ENCODE data around the gene CCDC81.
"Not testable (repeated sequence)": the region's sequence is repeated elsewhere in the genome, so short reads cannot be mapped to it uniquely, and the experiment has no call there.

CCDC81 gene

DNA sequence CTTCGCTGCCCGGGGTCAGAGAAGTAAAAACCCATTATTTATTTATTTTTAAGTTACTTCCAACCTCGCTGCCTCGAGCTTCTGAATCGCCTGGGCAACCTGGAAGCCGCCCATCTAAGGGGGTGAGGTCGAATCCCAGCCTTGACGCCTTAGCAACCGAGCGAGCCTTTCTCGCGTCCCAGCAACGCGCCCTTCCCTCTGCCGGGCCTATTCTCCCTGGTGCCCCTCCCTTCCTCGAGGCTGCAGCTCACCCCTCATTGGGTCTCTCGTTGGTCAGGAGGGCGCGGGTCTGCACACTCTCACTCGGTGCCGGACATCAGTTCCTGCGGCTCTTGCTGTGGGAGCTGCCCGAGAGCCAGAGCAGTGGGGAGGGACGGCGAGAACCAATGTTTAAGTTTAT is at the start of gene CCDC81:
Gene CCDC81 (plus strand): TSS at position 302 of the 400 bp plus-strand sequence. CDS start 277 bp downstream, outside the sequence.
- no peak for DNase-seq

- no peak for DNase-seq
Measured at GRCh38 chr11:86335131-86335767, 39.4 kb upstream of the CCDC81 start.

GRCh38 chr11:86337227-86337626 is 37.5 kb upstream of the CCDC81 start:
- no peak for DNase-seq

DNA sequence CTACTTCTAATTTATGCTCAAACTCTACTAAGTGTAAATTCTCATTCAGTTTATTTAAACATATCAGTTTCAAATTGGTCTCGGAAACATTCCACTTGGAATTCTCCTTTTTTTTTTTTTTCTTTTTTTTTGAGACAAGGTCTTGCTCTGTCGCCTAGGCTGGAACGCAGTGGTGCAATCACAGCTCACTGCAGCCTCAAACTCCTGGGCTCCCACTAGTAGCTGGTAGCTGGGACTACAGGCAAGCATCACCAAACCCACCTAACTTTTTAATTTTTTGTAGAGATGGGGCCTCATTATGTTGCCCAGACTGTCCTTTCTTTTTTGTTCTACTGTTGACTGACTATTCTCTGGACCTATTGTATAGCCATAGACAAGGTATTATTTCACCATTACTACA is 33.3 kb upstream of the CCDC81 start:
- DNase-seq, result no peak

- no peak for DNase-seq
Measured at GRCh38 chr11:86346513-86346912, 28.2 kb upstream of the CCDC81 start.

DNA sequence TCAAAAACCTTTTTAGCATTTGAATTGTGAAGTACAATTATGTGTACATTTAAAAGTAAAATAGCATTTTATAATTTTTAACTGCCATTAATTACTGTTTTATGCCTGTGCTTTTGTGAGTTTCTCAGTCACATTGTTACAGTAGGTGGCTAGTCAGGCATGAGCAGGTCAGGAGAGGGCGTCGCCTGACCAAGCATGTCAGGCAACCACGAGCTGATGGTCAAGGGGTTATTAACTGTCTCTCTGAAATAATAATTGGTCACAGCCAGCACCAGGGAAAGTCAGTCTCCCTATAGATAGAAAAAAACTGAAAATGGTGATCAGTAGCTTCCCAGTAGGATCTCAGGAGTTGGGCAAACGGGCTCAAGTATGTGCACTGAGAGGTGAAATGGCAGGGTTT is 19.4 kb upstream of the CCDC81 start:
- DNase-seq, result no peak

DNA sequence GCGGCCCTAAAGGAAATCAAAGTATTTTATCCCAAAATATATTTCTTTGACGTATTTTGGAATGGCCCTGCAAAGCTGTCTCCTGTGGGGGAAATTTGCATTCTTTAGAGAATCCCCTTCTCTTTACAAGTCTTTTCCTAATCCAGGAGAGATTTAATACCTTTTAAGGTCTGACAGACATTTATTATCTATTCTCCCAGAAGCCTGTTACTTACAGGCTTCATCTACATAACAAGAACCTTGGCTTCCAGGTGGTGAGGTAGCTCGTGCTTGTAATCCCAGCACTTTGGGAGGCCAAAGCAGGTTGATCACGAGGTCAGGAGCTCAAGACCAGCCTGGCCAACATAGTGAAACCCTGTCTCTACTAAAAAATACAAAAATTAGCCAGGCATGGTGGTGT is 17.3 kb upstream of the CCDC81 start:
- not testable (repeated sequence) for DNase-seq

- DNase-seq, result no peak
Measured at GRCh38 chr11:86358720-86359119, 16.0 kb upstream of the CCDC81 start.

GRCh38 chr11:86360775-86361395 is 13.8 kb upstream of the CCDC81 start:
- DNase-seq, result no peak

GRCh38 chr11:86363424-86363823 is 11.3 kb upstream of the CCDC81 start:
- no peak for DNase-seq

DNA sequence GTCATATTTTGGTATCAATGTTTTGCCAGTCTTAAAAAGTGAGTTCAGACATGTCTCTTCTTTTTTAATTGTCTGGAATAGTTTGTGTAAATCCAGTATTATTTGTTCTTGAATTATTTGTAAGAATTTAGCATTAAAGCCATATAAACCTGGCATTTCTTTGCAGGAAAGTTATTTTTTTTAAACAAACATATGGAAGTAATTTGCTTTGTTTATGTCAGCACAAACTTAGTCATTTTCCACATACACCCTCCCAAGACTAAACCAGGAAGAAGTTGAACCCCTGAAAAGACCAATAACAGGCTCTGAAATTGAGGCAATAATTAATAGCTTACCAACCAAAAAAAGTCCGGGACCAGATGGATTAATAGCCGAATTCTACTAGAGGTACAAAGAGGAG is 9.1 kb upstream of the CCDC81 start:
- no peak for DNase-seq

DNA sequence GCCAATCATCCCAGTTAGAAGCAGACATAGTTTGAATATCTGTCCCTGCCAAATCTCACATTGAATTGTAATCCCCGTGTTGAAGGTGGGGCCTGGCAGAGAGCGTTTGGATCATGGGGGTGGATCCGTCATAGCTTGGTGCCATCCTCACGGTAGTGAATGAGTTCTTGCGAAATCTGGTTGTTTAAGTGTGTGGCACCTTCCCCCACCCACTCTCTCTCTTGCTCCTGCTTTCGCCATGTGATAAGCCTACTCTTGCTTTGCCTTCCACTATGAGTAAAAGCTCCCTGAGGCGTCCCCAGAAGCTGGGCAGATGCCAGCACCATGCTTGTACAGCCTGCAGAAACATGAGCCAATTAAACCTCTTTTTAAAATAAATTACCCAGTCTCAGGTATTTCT is 5.0 kb upstream of the CCDC81 start:
- DNase-seq, result no peak

DNA sequence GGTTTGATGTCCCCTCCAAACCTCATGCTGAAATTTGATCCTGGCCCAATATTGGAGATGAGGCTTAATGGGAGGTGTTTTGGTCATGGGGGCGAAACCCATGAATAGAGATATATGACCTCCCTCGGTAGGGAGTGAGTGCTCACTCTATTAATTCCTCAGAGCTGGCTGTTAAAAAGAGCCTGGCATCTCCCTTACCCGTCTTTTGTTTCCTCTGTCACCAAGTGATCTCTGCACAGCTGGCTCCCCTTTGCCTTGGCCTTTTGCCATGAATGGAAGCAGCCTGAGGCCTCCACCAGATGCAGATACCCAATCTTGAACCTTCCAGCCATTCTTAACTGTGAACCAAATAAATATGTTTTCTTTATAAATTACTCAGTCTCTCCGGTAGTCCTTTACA is 4.5 kb upstream of the CCDC81 start:
- DNase-seq, result no peak

DNA sequence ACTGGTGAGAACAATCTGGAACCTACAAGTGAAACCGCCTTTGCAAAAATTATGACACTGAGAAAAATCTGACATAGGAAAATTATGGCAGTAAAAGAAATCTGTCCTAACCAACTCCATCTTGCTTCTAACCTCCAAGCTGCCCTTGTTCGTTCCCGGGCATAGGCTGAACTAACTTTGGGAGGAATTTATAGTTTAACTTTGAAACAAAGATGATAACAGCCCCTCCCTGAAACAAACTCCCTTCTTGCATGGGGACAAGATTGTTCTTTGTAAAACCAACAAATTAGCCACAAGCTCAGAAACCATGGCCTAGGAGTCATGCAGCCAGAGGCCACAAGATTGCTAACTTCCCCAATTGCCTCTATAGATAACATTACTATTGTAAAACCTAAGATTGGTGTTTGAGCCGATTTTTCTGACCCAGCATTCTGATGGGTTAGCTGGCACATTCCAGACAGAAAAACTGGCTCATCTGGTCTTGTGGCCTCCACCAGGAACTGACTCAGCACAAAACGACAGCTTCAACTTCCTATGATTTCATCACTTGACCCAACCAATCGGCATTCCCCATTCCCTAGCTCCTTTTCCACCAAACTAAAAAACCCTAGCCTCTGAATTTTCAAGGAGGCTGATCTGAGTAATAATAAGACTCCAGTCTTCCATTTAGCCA is 3.6 kb upstream of the CCDC81 start:
- no peak for DNase-seq

GRCh38 chr11:86372041-86372440 is 2.6 kb upstream of the CCDC81 start:
- no peak for DNase-seq

DNA sequence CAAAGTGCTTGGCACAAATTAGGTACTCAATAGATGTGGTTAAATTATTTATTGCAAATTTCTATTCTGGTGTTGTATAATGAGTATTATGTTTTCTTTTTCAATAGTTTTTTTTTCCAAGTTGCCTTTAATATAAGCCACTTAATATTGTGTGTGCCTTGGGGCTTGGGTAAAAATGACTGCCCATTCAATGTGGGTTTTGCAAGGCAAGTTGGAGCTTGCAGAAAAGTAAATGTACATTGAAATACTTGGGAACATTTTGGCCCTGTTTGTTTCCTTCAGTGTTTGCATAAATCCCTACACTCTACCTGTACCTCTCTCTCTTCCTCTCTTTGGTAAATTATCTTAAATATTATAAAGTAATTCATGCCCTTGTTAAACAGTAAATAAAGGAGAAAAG is 2.1 kb upstream of the CCDC81 start:
- DNase-seq, result no peak

- no peak for DNase-seq
Measured at GRCh38 chr11:86374069-86374468, 618 bp upstream of the CCDC81 start.

- no peak for DNase-seq
Measured at GRCh38 chr11:86377972-86378371, 3.3 kb downstream of the CCDC81 start.

DNA sequence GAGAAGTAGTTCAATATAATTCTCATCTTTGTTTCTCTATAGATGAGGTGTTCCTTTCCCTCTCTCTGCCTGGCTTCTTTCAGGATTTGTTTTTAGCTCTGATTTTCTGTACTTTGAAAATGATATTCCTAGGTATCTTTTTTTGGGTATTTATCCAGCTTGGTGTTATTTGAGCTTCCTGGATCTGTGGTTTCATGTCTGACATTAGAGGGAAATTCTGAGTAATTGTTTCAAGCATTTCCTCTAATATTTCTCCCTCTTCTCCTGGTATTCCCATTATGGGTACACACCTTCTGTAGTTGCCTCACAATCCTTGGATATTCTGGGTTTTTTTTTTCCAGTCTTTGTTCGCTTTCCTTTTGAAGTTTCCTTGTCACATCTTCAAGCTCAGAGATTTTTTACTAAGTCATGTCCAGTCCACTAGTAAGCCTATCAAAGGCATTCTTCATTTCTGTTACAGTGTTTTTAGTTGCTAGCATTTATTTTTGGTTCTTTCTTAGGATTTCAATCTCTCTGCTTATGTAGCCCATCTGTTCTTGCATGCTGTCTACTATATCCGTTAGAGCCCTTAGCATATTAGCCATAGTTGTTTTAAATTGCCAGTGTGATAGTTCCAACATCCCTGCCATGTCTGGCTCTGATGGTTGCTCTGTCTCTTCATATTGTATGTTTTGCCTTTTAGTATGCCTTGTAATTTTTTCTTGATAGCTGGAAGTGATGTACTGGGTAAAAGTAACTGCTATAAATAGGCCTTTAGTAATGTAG is 5.8 kb downstream of the CCDC81 start:
- DNase-seq, result no peak

GRCh38 chr11:86383041-86383955 is 8.6 kb downstream of the CCDC81 start:
- no peak for DNase-seq

DNA sequence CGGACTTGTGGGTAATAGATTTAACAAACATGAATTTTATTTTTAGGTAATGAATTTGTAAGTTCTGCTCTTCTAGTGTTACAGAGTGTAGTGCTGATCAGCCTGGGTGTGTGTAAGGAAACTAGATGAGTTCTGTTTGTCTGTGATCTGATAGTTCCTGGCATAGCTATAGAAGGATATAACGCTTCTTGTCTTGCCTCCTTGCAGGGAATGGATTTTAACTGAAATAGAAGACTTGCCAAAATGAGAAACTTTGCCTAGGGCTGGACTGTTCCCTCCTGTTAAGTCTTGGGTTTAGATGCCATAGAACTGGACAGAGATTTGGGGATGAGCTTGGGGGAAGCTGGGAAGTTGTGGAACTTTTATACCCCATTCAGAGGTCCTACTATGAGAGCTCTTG is 11.6 kb downstream of the CCDC81 start:
- DNase-seq, result no peak

DNA sequence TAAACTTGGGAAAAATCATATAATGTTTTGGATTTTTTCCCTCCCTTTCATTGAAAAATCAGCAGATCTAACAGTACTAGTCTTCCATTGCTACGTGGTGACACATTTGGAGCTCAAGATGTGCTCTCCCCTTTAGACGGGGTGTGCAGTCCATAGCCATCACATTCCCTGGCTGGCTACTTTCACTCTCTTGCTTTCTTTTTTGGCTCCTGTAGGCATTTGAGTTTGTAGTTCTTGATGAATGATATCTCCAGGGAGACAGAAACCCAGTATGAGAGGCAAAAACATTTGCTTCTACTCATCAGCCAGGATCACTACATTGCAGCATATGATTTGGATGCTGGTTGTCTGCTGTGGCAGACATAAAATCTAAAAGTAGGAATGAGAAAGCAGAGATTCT is 12.1 kb downstream of the CCDC81 start:
- no peak for DNase-seq

- DNase-seq, result no peak
Measured at GRCh38 chr11:86388198-86388597, 13.5 kb downstream of the CCDC81 start.

Measured in stimulated activated CD4-positive, alpha-beta T cell treated with anti-CD3 and anti-CD28 coated beads, Interleukin-4, amount 100 ng/mL, for 1 hour (primary cell).